ENCODE data around the gene GNAO1. TPM values are rescaled to one million over a fixed set of nuclear protein-coding genes. Genes with fewer than 3 reads are reported as not detected.
A peak's percentile ranks its signal among the peaks of the same experiment; 100 is the strongest.

Gene GNAO1
- total RNA-seq, 1 donor from 2014 or later: 13.0 TPM

- intact Hi-C loops (cut with DNase I): no loop called here
Measured at GRCh38 chr16:56351481-56351880, 160.2 kb downstream of the GNAO1 start.

GRCh38 chr16:56352351-56353053 is 161.2 kb downstream of the GNAO1 start:
- intact Hi-C loops (cut with DNase I): no loop called here
- DNase-seq (ENCODE audit: low spot score): peak; percentile 60

More at GRCh38 chr16:56351481-56351880, 160.2 kb downstream of the GNAO1 start:
- peak; percentile 54 for DNase-seq (ENCODE audit: low spot score)

GRCh38 chr16:56353054-56353921 is 162.0 kb downstream of the GNAO1 start:
- intact Hi-C loops (cut with DNase I): no loop called here
- peak; percentile 71 for DNase-seq (ENCODE audit: low spot score)

- peak; percentile 57 for DNase-seq (ENCODE audit: low spot score)
- intact Hi-C loops (cut with DNase I): no loop called here
Measured at GRCh38 chr16:56354016-56354415, 162.7 kb downstream of the GNAO1 start.

GRCh38 chr16:56354746-56355145 is 163.5 kb downstream of the GNAO1 start:
- intact Hi-C loops (cut with DNase I): no loop called here
- peak; percentile 51 for DNase-seq (ENCODE audit: low spot score)

- intact Hi-C loops (cut with DNase I): no loop called here
- peak; percentile 54 for DNase-seq (ENCODE audit: low spot score)
Measured at GRCh38 chr16:56355221-56355620, 163.9 kb downstream of the GNAO1 start.

- intact Hi-C loops (cut with DNase I): no loop called here
- DNase-seq (ENCODE audit: low spot score): peak; percentile 63
Measured at GRCh38 chr16:56355786-56356275, 164.5 kb downstream of the GNAO1 start.

- peak; percentile 90 for DNase-seq (ENCODE audit: low spot score)
- intact Hi-C loops (cut with DNase I): no loop called here
Measured at GRCh38 chr16:56356276-56357240, 165.3 kb downstream of the GNAO1 start.

- DNase-seq (ENCODE audit: low spot score): no peak
- intact Hi-C loops (cut with DNase I): no loop called here
Measured at GRCh38 chr16:56357241-56357764, 166.0 kb downstream of the GNAO1 start.

GRCh38 chr16:56357765-56358322 is 166.6 kb downstream of the GNAO1 start:
- DNase-seq (ENCODE audit: low spot score): peak; percentile 74
- intact Hi-C loops (cut with DNase I): no loop called here

GRCh38 chr16:56360117-56361008 is 169.1 kb downstream of the GNAO1 start:
- peak; percentile 68 for DNase-seq (ENCODE audit: low spot score)
- intact Hi-C loops (cut with DNase I): no loop called here

- DNase-seq (ENCODE audit: low spot score): no peak
- intact Hi-C loops (cut with DNase I): no loop called here
Measured at GRCh38 chr16:56362057-56362655, 170.9 kb downstream of the GNAO1 start.

- intact Hi-C loops (cut with DNase I): no loop called here
- no peak for DNase-seq (ENCODE audit: low spot score)
Measured at GRCh38 chr16:56362706-56363105, 171.4 kb downstream of the GNAO1 start.

GRCh38 chr16:56363181-56363716 is 172.0 kb downstream of the GNAO1 start:
- intact Hi-C loops (cut with DNase I): no loop called here

GRCh38 chr16:56363781-56364565 is 172.7 kb downstream of the GNAO1 start:
- intact Hi-C loops (cut with DNase I): no loop called here
- no peak for DNase-seq (ENCODE audit: low spot score)

More at GRCh38 chr16:56363181-56363716, 172.0 kb downstream of the GNAO1 start:
- DNase-seq (ENCODE audit: low spot score): no peak

GRCh38 chr16:56364865-56365264 is 173.6 kb downstream of the GNAO1 start:
- DNase-seq (ENCODE audit: low spot score): no peak
- intact Hi-C loops (cut with DNase I): no loop called here
